GM12878 (cell line): ENCODE measurements around the gene AFF2. TPM values are rescaled to one million over a fixed set of nuclear protein-coding genes. Genes with fewer than 3 reads are reported as not detected.

ENCODE experiments used
- ATAC-seq: fragments of 200-7000 bp; cut with Tn5 transposase; 3 replicates; pipeline ENCODE4 v1.9.1; 2020; ENCODE audit warnings: mild to moderate bottlenecking, moderate library complexity
- BruUV-seq: library from RNA; stranded (reverse); fragments of 400-500 nt; replicated peaks from 2 replicates; lab custom pipeline; 2021; lab: Mats Ljungman, UMichigan
- CTCF ChIA-PET: fragments of 300-600 bp; sonication (Branson Sonifier 250); formaldehyde crosslinking; extraction: SDS; loops from one replicate; lab custom pipeline; 2021; ENCODE audit warnings: inconsistent platforms; lab: Yijun Ruan, JAX
- POLR2A ChIA-PET: fragments of 350-600 bp; formaldehyde crosslinking; extraction: SDS; loops from one replicate; lab custom pipeline; 2021; ENCODE audit warnings: inconsistent platforms; lab: Charles Lee
- RAD21 ChIA-PET: fragments of 300-600 bp; sonication (Branson Sonifier 250); formaldehyde crosslinking; loops from one replicate; lab custom pipeline; 2023; ENCODE audit warnings: antibody characterized with exemption; ENCODE audit not compliant: unreplicated experiment; lab: Charles Lee
- SMC1A ChIA-PET: fragments of 300-600 bp; sonication (Branson Sonifier 250); formaldehyde crosslinking; loops from one replicate; lab custom pipeline; 2023; ENCODE audit not compliant: unreplicated experiment, uncharacterized antibody; lab: Charles Lee
- DNase-seq: peaks from one replicate; pipeline ENCODE4 v3.0.0-alpha.2; 2011; ENCODE audit warnings: low read depth, low spot score
- FAIRE-seq: peaks from 3 replicates; lab custom pipeline; 2011; peaks lifted over from hg19 to GRCh38; lab: Jason Lieb, UNC
- H2AFZ ChIP-seq: 2 replicates; pipeline ENCODE4 v1.6.0; 2011; ENCODE audit warnings: low read depth, low read length, control low read depth; ENCODE audit not compliant: control insufficient read depth
- H3K27ac ChIP-seq: 2 replicates; pipeline ENCODE4 v1.5.1; 2011; ENCODE audit warnings: control low read depth; ENCODE audit not compliant: control insufficient read depth, insufficient read depth
- H3K27me3 ChIP-seq, 2 experiments: replicated peaks in 1 of 2; 2 replicates each; pipeline versions ENCODE4 v1.6.0 to v1.6.1; 2011; ENCODE audit warnings: low read length in 1 of 2; ENCODE audit not compliant: control insufficient read depth in 2 of 2, insufficient read depth in 2 of 2
- H3K36me3 ChIP-seq, 2 experiments: 2 replicates each; pipeline ENCODE4 v1.5.1; 2011; ENCODE audit warnings: low read length in 1 of 2; ENCODE audit not compliant: control insufficient read depth in 2 of 2, insufficient read depth in 2 of 2
- H3K4me1 ChIP-seq: 2 replicates; pipeline ENCODE4 v1.6.1; 2011; ENCODE audit warnings: mild to moderate bottlenecking, low read length, moderate library complexity, mixed read lengths; ENCODE audit not compliant: control insufficient read depth, insufficient read depth
- H3K4me2 ChIP-seq: 2 replicates; pipeline ENCODE4 v1.6.0; 2011; ENCODE audit warnings: control low read depth; ENCODE audit not compliant: control insufficient read depth, insufficient read depth
- H3K4me3 ChIP-seq: fragments of 200-600 bp; sonication (generic); 2 replicates; pipeline ENCODE4 v1.5.1; 2016
- H3K79me2 ChIP-seq: 2 replicates; pipeline ENCODE4 v1.6.0; 2011; ENCODE audit warnings: low read length; ENCODE audit not compliant: control insufficient read depth, insufficient read depth
- H3K9ac ChIP-seq: 2 replicates; pipeline ENCODE4 v1.8.0; 2011; ENCODE audit warnings: low read length, control low read depth, mixed read lengths; ENCODE audit not compliant: control insufficient read depth, insufficient read depth
- H3K9me3 ChIP-seq: replicated peaks from 3 replicates; pipeline ENCODE4 v1.5.1; 2011; ENCODE audit warnings: mild to moderate bottlenecking, low read length; ENCODE audit not compliant: control insufficient read depth, insufficient read depth
- H4K20me1 ChIP-seq: 2 replicates; pipeline ENCODE4 v1.6.0; 2011; ENCODE audit not compliant: control insufficient read depth, insufficient read depth
- EZH2 ChIP-seq: IDR thresholded peaks from 2 replicates; pipeline ENCODE4 v1.6.1; 2012; ENCODE audit warnings: low read depth, mild to moderate bottlenecking, control low read depth, inconsistent platforms, low read length, borderline replicate concordance; ENCODE audit not compliant: control insufficient read depth
- HDAC2 ChIP-seq: fragments of 200-600 bp; sonication (generic); IDR thresholded peaks from 2 replicates; pipeline ENCODE4 v1.6.1; 2017
- NRF1 ChIP-seq: conservative IDR thresholded peaks from 2 replicates; pipeline ENCODE4 v1.6.1; 2011; ENCODE audit warnings: mild to moderate bottlenecking, low read depth, low read length, improper control_type of control experiment
- RBBP5 ChIP-seq: fragments of 200-600 bp; sonication (generic); conservative IDR thresholded peaks from 2 replicates; pipeline ENCODE4 v1.6.1; 2016
- SUPT20H ChIP-seq: IDR thresholded peaks from 2 replicates; pipeline ENCODE4 v1.6.1; 2011; ENCODE audit warnings: low read depth, mild to moderate bottlenecking, low read length, moderate library complexity, borderline replicate concordance; ENCODE audit not compliant: control insufficient read depth
- ZNF24 ChIP-seq: fragments of 450-650 bp; IDR thresholded peaks from 2 replicates; pipeline ENCODE4 v1.6.1; 2017; ENCODE audit warnings: antibody characterized with exemption, mild to moderate bottlenecking
- WGBS: methylation state at CpG from one replicate; pipeline ENCODE4 v1.1.6; 2016; ENCODE audit warnings: low lambda C conversion rate; ENCODE audit not compliant: insufficient replicate concordance, insufficient coverage; ENCODE audit errors: missing lambda C conversion rate; 5-methylcytosine and 5-hydroxymethylcytosine counted together
- in situ Hi-C: fragments of 300-500 bp; cut with MboI; formaldehyde crosslinking; loops from 9 replicates; pipeline ENCODE4 v1.14.3; 2018; ENCODE audit warnings: mixed read lengths
- intact Hi-C: fragments of 100-400 bp; cut with micrococcal nuclease; formaldehyde crosslinking; loops from one replicate; pipeline ENCODE4 v1.14.2; 2022; ENCODE audit not compliant: unreplicated experiment
- polyA plus RNA-seq, 11 experiments: library from polyadenylated mRNA; depleted of rRNA in 4 of 11; unstranded in 6 of 11; stranded (reverse) in 5 of 11; fragments of >200 nt; fragmentation: Nextera tagmentation in 4 of 11; fragmentation: Illumina TruSeq in 1 of 11; extraction: Ambion mirVana in 4 of 11; extraction: Trizol in 1 of 11; gene quantifications; 1 replicate in 1 of 11; 2 replicates in 10 of 11; pipeline versions ENCODE4 v1.2.1 to v1.2.3, GENCODE V29; 2011 to 2016; ENCODE audit warnings: inconsistent platforms in 2 of 11, missing spikeins in 2 of 11, low read depth in 1 of 11
- total RNA-seq, 4 experiments: library from RNA; depleted of rRNA in 3 of 4; stranded (reverse); fragments of >200 nt in 3 of 4; fragmentation: Illumina TruSeq in 1 of 4; extraction: Trizol in 1 of 4; gene quantifications; 2 replicates each; pipeline versions ENCODE4 v1.2.1 to v1.2.3, GENCODE V29; 2013 to 2021
- TF ChIP-seq, protein P1 (sequence below): fragments of 150-350 bp; IDR thresholded peaks from 2 replicates; pipeline ENCODE4 v1.6.1; 2016; ENCODE audit warnings: low read depth, low read length

The AFF2 gene
- total and polyA plus RNA-seq, 10 of the 15 experiments (the other 5 are each of a cell fraction or from before 2014, with no cell fraction given), result under 0.01 to 0.03 TPM; not detected in 8

DNA sequence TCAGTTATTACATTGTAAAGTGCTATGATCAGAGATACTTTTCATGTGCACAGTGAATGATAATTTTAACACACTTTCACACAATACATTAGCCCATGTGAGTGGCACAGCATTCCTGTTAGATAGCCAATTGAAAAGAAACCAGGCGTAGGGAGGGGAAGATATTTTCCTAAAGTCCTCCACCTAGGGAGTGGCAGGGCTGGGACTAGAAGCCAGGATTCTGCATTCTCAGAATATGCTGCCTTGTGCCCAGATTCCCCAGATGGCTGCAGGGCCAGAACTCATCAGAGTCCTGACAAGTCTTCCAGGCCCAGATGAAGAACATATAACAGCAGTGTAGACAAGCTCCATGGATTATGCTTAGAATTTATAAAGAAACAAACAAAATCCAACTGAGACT is 350.2 kb downstream of the AFF2 start:
- H3K36me3 ChIP-seq, result no peaks in the 10 kb centered on the region
- no peak overlapping the region for H3K27ac ChIP-seq
- no peak for DNase-seq
- no peak overlapping the region for H3K9ac ChIP-seq
- intact Hi-C loops, result no loop called here
- CTCF ChIA-PET, result no interaction called here
- BruUV-seq, result no TSS peak
- RAD21 ChIA-PET, result no interaction called here
- no peaks in the 10 kb centered on the region for H3K4me1 ChIP-seq
- SMC1A ChIA-PET, result no interaction called here
- H4K20me1 ChIP-seq, result no peaks in the 10 kb centered on the region
- no peak overlapping the region for H3K4me3 ChIP-seq
- H3K9me3 ChIP-seq, result no peaks in the 10 kb centered on the region
- 0% methylated on average over 1 of the region's 1 CpG for WGBS
- TF ChIP-seq SUPT20H (no peak), RBBP5 (no peak), EZH2 (no peak), ZNF24 (no peak)
- no peak overlapping the region for H2AFZ ChIP-seq
- POLR2A ChIA-PET, result no interaction called here
- in situ Hi-C loops, result no loop called here
- no peak for ATAC-seq
- no peak overlapping the region for H3K4me2 ChIP-seq
- H3K27me3 ChIP-seq, result no peaks in the 10 kb centered on the region
- no peaks in the 10 kb centered on the region for H3K79me2 ChIP-seq
- FAIRE-seq, result no peak

DNA sequence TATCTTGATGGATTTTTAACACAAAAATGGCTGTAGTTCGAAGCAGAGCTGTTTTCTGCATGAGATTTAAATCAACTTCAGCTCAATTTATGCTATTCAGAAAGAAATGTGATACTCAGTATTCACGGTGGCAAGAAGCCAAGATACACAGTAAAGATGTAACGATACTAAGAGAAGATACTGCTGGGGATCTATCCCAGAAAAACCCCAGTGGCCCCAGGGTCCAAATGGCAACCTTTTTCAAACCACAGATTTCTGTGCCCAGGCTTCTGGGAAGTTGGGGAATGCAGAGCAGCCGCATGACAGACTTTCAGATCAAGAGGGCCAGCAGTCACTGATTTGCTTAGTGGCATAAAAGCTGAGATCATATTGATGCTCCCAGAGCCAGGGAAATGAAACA is 353.9 kb downstream of the AFF2 start:
- CTCF ChIA-PET, result no interaction called here
- intact Hi-C loops, result no loop called here
- no peak for TF ChIP-seq HDAC2
- TF ChIP-seq NRF1, result no peak
- TF ChIP-seq, protein P1, sequence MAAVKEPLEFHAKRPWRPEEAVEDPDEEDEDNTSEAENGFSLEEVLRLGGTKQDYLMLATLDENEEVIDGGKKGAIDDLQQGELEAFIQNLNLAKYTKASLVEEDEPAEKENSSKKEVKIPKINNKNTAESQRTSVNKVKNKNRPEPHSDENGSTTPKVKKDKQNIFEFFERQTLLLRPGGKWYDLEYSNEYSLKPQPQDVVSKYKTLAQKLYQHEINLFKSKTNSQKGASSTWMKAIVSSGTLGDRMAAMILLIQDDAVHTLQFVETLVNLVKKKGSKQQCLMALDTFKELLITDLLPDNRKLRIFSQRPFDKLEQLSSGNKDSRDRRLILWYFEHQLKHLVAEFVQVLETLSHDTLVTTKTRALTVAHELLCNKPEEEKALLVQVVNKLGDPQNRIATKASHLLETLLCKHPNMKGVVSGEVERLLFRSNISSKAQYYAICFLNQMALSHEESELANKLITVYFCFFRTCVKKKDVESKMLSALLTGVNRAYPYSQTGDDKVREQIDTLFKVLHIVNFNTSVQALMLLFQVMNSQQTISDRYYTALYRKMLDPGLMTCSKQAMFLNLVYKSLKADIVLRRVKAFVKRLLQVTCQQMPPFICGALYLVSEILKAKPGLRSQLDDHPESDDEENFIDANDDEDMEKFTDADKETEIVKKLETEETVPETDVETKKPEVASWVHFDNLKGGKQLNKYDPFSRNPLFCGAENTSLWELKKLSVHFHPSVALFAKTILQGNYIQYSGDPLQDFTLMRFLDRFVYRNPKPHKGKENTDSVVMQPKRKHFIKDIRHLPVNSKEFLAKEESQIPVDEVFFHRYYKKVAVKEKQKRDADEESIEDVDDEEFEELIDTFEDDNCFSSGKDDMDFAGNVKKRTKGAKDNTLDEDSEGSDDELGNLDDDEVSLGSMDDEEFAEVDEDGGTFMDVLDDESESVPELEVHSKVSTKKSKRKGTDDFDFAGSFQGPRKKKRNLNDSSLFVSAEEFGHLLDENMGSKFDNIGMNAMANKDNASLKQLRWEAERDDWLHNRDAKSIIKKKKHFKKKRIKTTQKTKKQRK, result no peak
- TF ChIP-seq, all 136 proteins: peak for 0
- Histone ChIP-seq H3K27me3 (no peaks in the 10 kb centered on the region), H3K9ac (no peak overlapping the region), H2AFZ (no peak overlapping the region), H3K4me2 (no peak overlapping the region), H3K36me3 (no peaks in the 10 kb centered on the region), H3K4me3 (no peak overlapping the region), H3K9me3 (no peaks in the 10 kb centered on the region), H3K27ac (no peak overlapping the region), H3K4me1 (no peaks in the 10 kb centered on the region), H3K79me2 (no peaks in the 10 kb centered on the region), H4K20me1 (no peaks in the 10 kb centered on the region)
- no TSS peak for BruUV-seq
- FAIRE-seq (no peak), ATAC-seq (no peak), DNase-seq (no peak)
- 17% methylated on average over 4 of the region's 4 CpGs for WGBS
- RAD21 ChIA-PET, result no interaction called here
- POLR2A ChIA-PET, result no interaction called here
- in situ Hi-C loops, result no loop called here
- SMC1A ChIA-PET, result interaction anchor here (1.0 kb wide), 1 partner anchor 90 kb away, joined by 3 read pairs; no protein-coding TSS in a partner anchor
